GM04503 (cell line): Measurements from ENCODE around the gene GOSR2.
A peak's percentile ranks its signal among the peaks of the same experiment; 100 is the strongest.
"Not testable (repeated sequence)": the region's sequence is repeated elsewhere in the genome, so short reads cannot be mapped to it uniquely, and the experiment has no call there.

Experiments
- DNase-seq: peaks from one replicate; pipeline ENCODE4 v3.0.0-alpha.2; 2012; ENCODE audit warnings: low read depth

GOSR2 gene

GRCh38 chr17:46930051-46930450, 7.1 kb downstream of the GOSR2 start:
- no peak for DNase-seq

- DNase-seq: no peak
Observed at GRCh38 chr17:46931596-46931995, 8.6 kb downstream of the GOSR2 start.

GRCh38 chr17:46935658-46936266, 12.8 kb downstream of the GOSR2 start:
- DNase-seq: no peak

- DNase-seq: no peak
Observed at GRCh38 chr17:46940692-46941404, 17.9 kb downstream of the GOSR2 start.

GRCh38 chr17:46942441-46943217, 19.7 kb downstream of the GOSR2 start:
- peak; percentile 19 for DNase-seq

GRCh38 chr17:46943218-46943500, 20.2 kb downstream of the GOSR2 start:
- DNase-seq: no peak

GRCh38 chr17:46943501-46944393, 20.8 kb downstream of the GOSR2 start:
- DNase-seq: peak; percentile 11

GRCh38 chr17:46944931-46945330, 22.0 kb downstream of the GOSR2 start:
- no peak for DNase-seq

- DNase-seq: no peak
Observed at GRCh38 chr17:46947216-46947615, 24.3 kb downstream of the GOSR2 start.

- DNase-seq: no peak
Observed at GRCh38 chr17:46948544-46948943, 25.6 kb downstream of the GOSR2 start.

- DNase-seq: no peak
Observed at GRCh38 chr17:46949291-46950174, 26.6 kb downstream of the GOSR2 start.

- DNase-seq: no peak
Observed at GRCh38 chr17:46950342-46950996, 27.5 kb downstream of the GOSR2 start.

- DNase-seq: no peak
Observed at GRCh38 chr17:46950997-46951621, 28.1 kb downstream of the GOSR2 start.

GRCh38 chr17:46951706-46952105, 28.7 kb downstream of the GOSR2 start:
- DNase-seq: no peak

GRCh38 chr17:46952115-46952514, 29.2 kb downstream of the GOSR2 start:
- DNase-seq: no peak

- DNase-seq: not testable (repeated sequence)
Observed at GRCh38 chr17:46953191-46953590, 30.2 kb downstream of the GOSR2 start.

- no peak for DNase-seq
Observed at GRCh38 chr17:46958041-46958591, 35.2 kb downstream of the GOSR2 start.

- DNase-seq: no peak
Observed at GRCh38 chr17:46960152-46960551, 37.2 kb downstream of the GOSR2 start.

- peak; percentile 68 for DNase-seq
Observed at GRCh38 chr17:46962374-46962790, 39.4 kb downstream of the GOSR2 start.

- no peak for DNase-seq
Observed at GRCh38 chr17:46963571-46963970, 40.6 kb downstream of the GOSR2 start.
